CD14-positive monocyte (primary cell): ENCODE results near the gene DENND11. TPM values are rescaled to one million over a fixed set of nuclear protein-coding genes. Genes with fewer than 3 reads are reported as not detected.

Source experiments
- DNase-seq, 3 donors: peaks; one replicate each; pipeline ENCODE4 v3.0.0-alpha.2; 2011 to 2022
- H2AFZ ChIP-seq: 2 replicates; pipeline ENCODE4 v1.6.0; 2012; ENCODE audit warnings: mild to moderate bottlenecking, low read depth, low read length, inconsistent platforms; ENCODE audit not compliant: insufficient read depth, poor library complexity, severe bottlenecking
- H3K27ac ChIP-seq, 2 donors: 1 replicate in 1 of 2; 2 replicates in 1 of 2; pipeline ENCODE4 v1.5.1; 2012 to 2013; ENCODE audit warnings: low read length in 2 of 2, control low read depth in 1 of 2, inconsistent platforms in 1 of 2, low read depth in 1 of 2, mild to moderate bottlenecking in 1 of 2
- H3K27me3 ChIP-seq, 2 donors: one replicate each; pipeline versions ENCODE4 v1.6.0 to v1.6.1; 2011 to 2013; ENCODE audit warnings: low read length in 2 of 2; ENCODE audit not compliant: control insufficient read depth in 2 of 2, insufficient read depth in 2 of 2
- H3K36me3 ChIP-seq, 2 donors: replicated peaks in 1 of 2; 1 replicate in 1 of 2; 2 replicates in 1 of 2; pipeline versions ENCODE4 v1.5.1 to v1.6.1; 2012 to 2013; ENCODE audit warnings: low read length in 2 of 2, control low read depth in 1 of 2, inconsistent platforms in 1 of 2, mild to moderate bottlenecking in 1 of 2; ENCODE audit not compliant: insufficient read depth in 2 of 2, control insufficient read depth in 1 of 2
- H3K4me1 ChIP-seq, 2 donors: 1 replicate in 1 of 2; 2 replicates in 1 of 2; pipeline versions ENCODE4 v1.5.1 to v1.6.1; 2012 to 2013; ENCODE audit warnings: low read length in 2 of 2, control low read depth in 1 of 2, inconsistent platforms in 1 of 2, mild to moderate bottlenecking in 1 of 2, moderate library complexity in 1 of 2; ENCODE audit not compliant: insufficient read depth in 2 of 2, control insufficient read depth in 1 of 2
- H3K4me2 ChIP-seq: replicated peaks from 2 replicates; pipeline ENCODE3; 2012; ENCODE audit warnings: low read length, moderate library complexity, mild to moderate bottlenecking; ENCODE audit not compliant: poor library complexity, severe bottlenecking; ENCODE audit errors: extremely low read depth
- H3K4me3 ChIP-seq, 3 experiments: fragments of 200-600 bp in 1 of 3; sonication (generic) in 1 of 3; replicated peaks in 1 of 3; 1 replicate in 2 of 3; 2 replicates in 1 of 3; pipeline ENCODE4 v1.5.1; 2011 to 2013; ENCODE audit warnings: low read length in 3 of 3, mild to moderate bottlenecking in 3 of 3, control low read depth in 2 of 3, low read depth in 2 of 3, inconsistent platforms in 1 of 3, moderate library complexity in 1 of 3
- H3K79me2 ChIP-seq: 2 replicates; pipeline ENCODE4 v1.6.0; 2012; ENCODE audit warnings: mild to moderate bottlenecking, control low read depth, inconsistent platforms, low read length, moderate library complexity; ENCODE audit not compliant: insufficient read depth
- H3K9ac ChIP-seq: 2 replicates; pipeline ENCODE4 v1.6.0; 2017; ENCODE audit warnings: low read length, mild to moderate bottlenecking; ENCODE audit not compliant: insufficient read depth, poor library complexity, severe bottlenecking
- H3K9me3 ChIP-seq, 2 donors: replicated peaks in 1 of 2; 1 replicate in 1 of 2; 2 replicates in 1 of 2; pipeline versions ENCODE4 v1.5.1 to v1.6.1; 2012 to 2013; ENCODE audit warnings: low read length in 2 of 2, control low read depth in 1 of 2; ENCODE audit not compliant: control insufficient read depth in 1 of 2, insufficient read depth in 1 of 2
- H4K20me1 ChIP-seq: 2 replicates; pipeline ENCODE4 v1.6.0; 2012; ENCODE audit warnings: mild to moderate bottlenecking, low read length, control low read depth, moderate library complexity; ENCODE audit not compliant: insufficient read depth
- H3K27ac Mint-ChIP-seq, 7 donors: one replicate each; pipeline ENCODE4 v1.8.0; 2020; ENCODE audit warnings: mild to moderate bottlenecking in 7 of 7, mixed read lengths in 7 of 7, moderate library complexity in 6 of 7, inconsistent platforms in 2 of 7
- H3K27me3 Mint-ChIP-seq, 3 donors: one replicate each; pipeline ENCODE4 v1.8.0; 2021 to 2022; ENCODE audit warnings: low read depth in 3 of 3, mild to moderate bottlenecking in 3 of 3, mixed read lengths in 3 of 3, moderate library complexity in 3 of 3, inconsistent platforms in 1 of 3
- H3K36me3 Mint-ChIP-seq, 2 donors: one replicate each; pipeline ENCODE4 v1.8.0; 2020; ENCODE audit warnings: mixed read lengths in 2 of 2, inconsistent platforms in 1 of 2, mild to moderate bottlenecking in 1 of 2
- H3K4me1 Mint-ChIP-seq: one replicate; pipeline ENCODE4 v1.8.0; 2020; ENCODE audit warnings: mild to moderate bottlenecking, mixed read lengths
- H3K4me3 Mint-ChIP-seq, 2 donors: one replicate each; pipeline ENCODE4 v1.8.0; 2020; ENCODE audit warnings: mild to moderate bottlenecking in 2 of 2, mixed read lengths in 2 of 2, moderate library complexity in 1 of 2
- H3K9me3 Mint-ChIP-seq, 7 donors: one replicate each; pipeline ENCODE4 v1.8.0; 2020 to 2022; ENCODE audit warnings: mixed read lengths in 7 of 7, mild to moderate bottlenecking in 6 of 7, moderate library complexity in 6 of 7, inconsistent platforms in 2 of 7
- CTCF ChIP-seq: fragments of 200-600 bp; IDR thresholded peaks from one replicate; pipeline ENCODE4 v1.8.0; 2022; ENCODE audit warnings: antibody characterized with exemption, mild to moderate bottlenecking
- WGBS: methylation state at CpG from one replicate; pipeline ENCODE4 v1.1.5; 2013; ENCODE audit warnings: missing lambda C conversion rate; ENCODE audit not compliant: insufficient coverage; 5-methylcytosine and 5-hydroxymethylcytosine counted together
- intact Hi-C, 2 donors: fragments of 100-400 bp; cut with micrococcal nuclease; formaldehyde crosslinking; loops; one replicate each; pipeline versions ENCODE4 v1.15.0 to v1.15.1; 2023
- polyA plus RNA-seq, 3 donors: library from polyadenylated mRNA; depleted of rRNA in 1 of 3; unstranded in 2 of 3; stranded (reverse) in 1 of 3; fragments of 300-500 nt in 2 of 3; fragments of >200 nt in 1 of 3; fragmentation: Illumina TruSeq in 2 of 3; gene quantifications; 1 replicate in 2 of 3; 2 replicates in 1 of 3; pipeline ENCODE4 v1.2.3, GENCODE V29; 2012 to 2021

The DENND11 gene
- polyA plus RNA-seq, 3 donors: 1.4 to 4.7 (median 1.9) TPM

DNA sequence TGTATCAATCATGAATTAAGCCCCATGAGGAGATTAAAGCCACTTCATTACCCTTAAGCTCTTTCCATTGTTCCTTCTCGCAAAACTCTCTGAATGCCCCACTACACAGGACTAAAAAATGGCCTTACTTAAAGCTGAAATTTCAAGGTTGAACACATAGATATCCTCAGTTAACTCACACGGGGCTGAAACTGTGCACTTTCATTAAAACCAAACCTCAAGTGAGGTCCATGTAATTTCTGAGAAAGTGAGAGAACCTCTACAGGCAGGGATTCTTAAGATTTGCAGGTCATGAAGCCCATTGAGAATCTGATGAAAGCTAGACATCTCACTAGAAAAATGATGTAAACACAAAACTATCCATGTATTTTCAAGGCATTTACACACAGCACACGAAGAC, 15.9 kb downstream of the DENND11 start:
- H3K27me3 ChIP-seq: no peaks in the 10 kb centered on the region
- H3K4me3 ChIP-seq: no peak overlapping the region
- no peaks in the 10 kb centered on the region for H3K9me3 ChIP-seq
- no peaks in the 10 kb centered on the region for H3K4me1 ChIP-seq
- Mint-ChIP-seq H3K9me3 (no peaks in the 10 kb centered on the region), H3K27ac (no peak overlapping the region), H3K4me1 (no peaks in the 10 kb centered on the region), H3K27me3 (no peaks in the 10 kb centered on the region), H3K36me3 (peaks cover 12 to 17% of the 10 kb centered on the region in 2 donors), H3K4me3 (no peak overlapping the region)
- no peaks in the 10 kb centered on the region for H3K79me2 ChIP-seq
- intact Hi-C loops: no loop called here
- no peak overlapping the region for H3K4me2 ChIP-seq
- DNase-seq: no peak
- no peak for TF ChIP-seq CTCF
- no peak overlapping the region for H3K27ac ChIP-seq
- no peak overlapping the region for H2AFZ ChIP-seq
- no peak overlapping the region for H3K9ac ChIP-seq
- no peaks in the 10 kb centered on the region for H4K20me1 ChIP-seq
- peaks cover 5 to 16% of the 10 kb centered on the region in 2 donors for H3K36me3 ChIP-seq
- 100% methylated on average over 1 of the region's 3 CpGs for WGBS

GRCh38 chr7:141685285-141686023, 16.5 kb downstream of the DENND11 start:
- H3K27ac Mint-ChIP-seq: no peak overlapping the region
- no peak overlapping the region for H3K4me3 Mint-ChIP-seq
- no peak overlapping the region for H3K4me3 ChIP-seq
- peaks cover 17 to 18% of the 10 kb centered on the region in 2 donors for H3K36me3 Mint-ChIP-seq
- H3K4me2 ChIP-seq: no peak overlapping the region
- intact Hi-C loops: no loop called here
- DNase-seq: no peak
- H3K36me3 ChIP-seq: peaks cover 5 to 16% of the 10 kb centered on the region in 2 donors
- H2AFZ ChIP-seq: no peak overlapping the region
- 94% methylated on average over 21 of the region's 27 CpGs for WGBS
- no peak overlapping the region for H3K27ac ChIP-seq
- no peaks in the 10 kb centered on the region for H3K9me3 ChIP-seq
- no peaks in the 10 kb centered on the region for H3K9me3 Mint-ChIP-seq
- no peaks in the 10 kb centered on the region for H3K4me1 ChIP-seq
- TF ChIP-seq CTCF: no peak
- no peaks in the 10 kb centered on the region for H3K27me3 Mint-ChIP-seq
- H3K4me1 Mint-ChIP-seq: no peaks in the 10 kb centered on the region
- H3K9ac ChIP-seq: no peak overlapping the region
- H3K27me3 ChIP-seq: no peaks in the 10 kb centered on the region
- H4K20me1 ChIP-seq: no peaks in the 10 kb centered on the region
- H3K79me2 ChIP-seq: no peaks in the 10 kb centered on the region
